ENCODE measurements around the gene ITSN2.

Gene ITSN2

DNA sequence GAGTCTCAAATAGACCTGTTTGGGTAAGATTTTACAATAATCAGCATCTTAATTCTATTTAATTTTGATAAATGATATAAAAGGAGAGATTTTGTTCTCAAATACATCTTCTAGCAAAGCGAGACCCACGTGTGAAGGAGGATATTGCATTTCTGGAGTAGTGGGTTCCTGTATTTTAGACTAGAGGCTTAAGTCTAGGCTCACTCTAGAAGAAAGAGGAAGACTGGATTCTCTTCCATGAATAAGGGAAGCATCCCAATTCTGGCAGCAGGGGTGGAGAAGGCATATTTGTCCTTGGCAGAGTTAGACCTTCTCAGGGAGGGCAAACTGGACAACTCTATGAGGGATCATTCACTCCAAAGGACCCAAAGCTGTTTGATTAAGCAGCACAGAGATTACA is 196.7 kb downstream of the ITSN2 start:
- TF ChIP-seq MAX (IDR thresholded peaks at IDR 0.05; ENCODE audit: low read depth, low read length) = no peak
- no peak for TF ChIP-seq POLR2A (IDR thresholded peaks at IDR 0.05; ENCODE audit: extremely low read depth, insufficient read length)
- no peak for TF ChIP-seq MYC (IDR thresholded peaks at IDR 0.05; ENCODE audit: low read depth, low read length)
- no peak for TF ChIP-seq CTCF (IDR thresholded peaks at IDR 0.05; ENCODE audit: low read depth, low read length)
- no peak overlapping the region for H3K4me3 ChIP-seq (ENCODE audit: low read depth, low read length)
- no peak for DNase-seq (ENCODE audit: low read depth)

- no peak overlapping the region for H3K4me3 ChIP-seq (ENCODE audit: low read depth, low read length)
- peak; percentile 66 for DNase-seq (ENCODE audit: low read depth)
- TF ChIP-seq CTCF (IDR thresholded peaks at IDR 0.05; ENCODE audit: low read depth, low read length) = no peak
- no peak for TF ChIP-seq MAX (IDR thresholded peaks at IDR 0.05; ENCODE audit: low read depth, low read length)
- no peak for TF ChIP-seq POLR2A (IDR thresholded peaks at IDR 0.05; ENCODE audit: extremely low read depth, insufficient read length)
- no peak for TF ChIP-seq MYC (IDR thresholded peaks at IDR 0.05; ENCODE audit: low read depth, low read length)
These were observed 197.2 kb downstream of the ITSN2 start for GRCh38 chr2:24163186-24163585.

DNA sequence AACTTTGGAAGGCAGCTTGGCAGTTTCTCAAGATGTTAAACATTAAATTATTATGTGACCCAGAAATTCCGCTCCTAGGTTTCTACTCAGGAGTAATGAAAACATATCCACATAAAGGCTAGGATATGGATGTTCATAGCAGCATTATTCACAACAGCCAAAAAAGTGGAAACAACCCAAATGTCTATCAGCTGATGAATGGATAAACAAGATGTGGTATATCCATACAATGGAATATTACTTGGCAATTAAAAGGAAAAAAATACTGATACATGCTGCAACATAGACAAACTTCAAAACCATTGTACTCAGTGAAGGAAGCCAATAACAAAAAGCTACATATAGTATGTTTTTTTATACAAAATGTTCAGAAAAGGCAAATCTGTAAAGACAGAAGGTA is 197.8 kb downstream of the ITSN2 start:
- TF ChIP-seq POLR2A (IDR thresholded peaks at IDR 0.05; ENCODE audit: extremely low read depth, insufficient read length) (no peak), MYC (IDR thresholded peaks at IDR 0.05; ENCODE audit: low read depth, low read length) (no peak), MAX (IDR thresholded peaks at IDR 0.05; ENCODE audit: low read depth, low read length) (no peak), CTCF (IDR thresholded peaks at IDR 0.05; ENCODE audit: low read depth, low read length) (no peak)
- no peak overlapping the region for H3K4me3 ChIP-seq (ENCODE audit: low read depth, low read length)
- DNase-seq (ENCODE audit: low read depth) = no peak

DNA sequence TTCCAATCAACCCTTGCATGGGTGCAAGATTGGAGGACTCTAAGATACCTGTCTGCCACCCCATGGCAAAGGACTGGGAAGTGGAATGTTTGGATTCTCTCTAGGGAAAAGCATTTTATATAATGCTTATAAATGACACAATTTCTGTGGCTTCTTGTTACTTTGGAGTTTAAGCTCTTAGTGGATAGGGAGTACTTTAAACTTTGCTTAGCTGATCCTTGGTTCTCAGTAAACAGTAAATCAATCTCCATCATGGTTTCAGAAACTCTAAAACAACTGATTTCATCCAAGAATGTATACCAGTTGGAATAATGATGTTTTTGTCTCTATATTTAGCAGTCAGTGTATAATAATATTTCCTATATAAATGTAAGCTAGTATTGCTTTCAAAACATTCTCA is 199.6 kb downstream of the ITSN2 start:
- H3K4me3 ChIP-seq (ENCODE audit: low read depth, low read length) = no peak overlapping the region
- TF ChIP-seq CTCF (IDR thresholded peaks at IDR 0.05; ENCODE audit: low read depth, low read length) (no peak), MYC (IDR thresholded peaks at IDR 0.05; ENCODE audit: low read depth, low read length) (no peak), MAX (IDR thresholded peaks at IDR 0.05; ENCODE audit: low read depth, low read length) (no peak), POLR2A (IDR thresholded peaks at IDR 0.05; ENCODE audit: extremely low read depth, insufficient read length) (no peak)
- no peak for DNase-seq (ENCODE audit: low read depth)

- no peak for TF ChIP-seq CTCF (IDR thresholded peaks at IDR 0.05; ENCODE audit: low read depth, low read length)
- no peak for TF ChIP-seq MYC (IDR thresholded peaks at IDR 0.05; ENCODE audit: low read depth, low read length)
- TF ChIP-seq MAX (IDR thresholded peaks at IDR 0.05; ENCODE audit: low read depth, low read length) = no peak
- no peak for TF ChIP-seq POLR2A (IDR thresholded peaks at IDR 0.05; ENCODE audit: extremely low read depth, insufficient read length)
- no peak overlapping the region for H3K4me3 ChIP-seq (ENCODE audit: low read depth, low read length)
- no peak for DNase-seq (ENCODE audit: low read depth)
These were observed 200.6 kb downstream of the ITSN2 start for GRCh38 chr2:24159708-24160107.

- H3K4me3 ChIP-seq (ENCODE audit: low read depth, low read length) = no peak overlapping the region
- DNase-seq (ENCODE audit: low read depth) = no peak
- TF ChIP-seq MAX (IDR thresholded peaks at IDR 0.05; ENCODE audit: low read depth, low read length) = no peak
- no peak for TF ChIP-seq CTCF (IDR thresholded peaks at IDR 0.05; ENCODE audit: low read depth, low read length)
- no peak for TF ChIP-seq POLR2A (IDR thresholded peaks at IDR 0.05; ENCODE audit: extremely low read depth, insufficient read length)
- no peak for TF ChIP-seq MYC (IDR thresholded peaks at IDR 0.05; ENCODE audit: low read depth, low read length)
These were observed 202.2 kb downstream of the ITSN2 start for GRCh38 chr2:24158131-24158530.

Data from NB4 (cell line).